Stimulated activated CD8-positive, alpha-beta memory T cell treated with anti-CD3 and anti-CD28 coated beads, Interleukin-7, amount 100 ng/mL, for 1 hour (primary cell): ENCODE data around the gene CMYA5.
"Not testable (repeated sequence)": the region's sequence is repeated elsewhere in the genome, so short reads cannot be mapped to it uniquely, and the experiment has no call there.

Experiments used
- DNase-seq, 2 donors: peaks; one replicate each; pipeline ENCODE4 v3.0.0-alpha.2; 2020; ENCODE audit warnings: low read depth in 2 of 2

The CMYA5 gene

GRCh38 chr5:79702606-79703380 is 13.2 kb downstream of the CMYA5 start:
- DNase-seq: peak in 1 of 2 donors; percentile 7

- no peak for DNase-seq
These were observed 13.7 kb downstream of the CMYA5 start for GRCh38 chr5:79703381-79703645.

- no peak for DNase-seq
These were observed 14.9 kb downstream of the CMYA5 start for GRCh38 chr5:79704553-79704952.

- no peak for DNase-seq
These were observed 16.0 kb downstream of the CMYA5 start for GRCh38 chr5:79705632-79706031.

DNA sequence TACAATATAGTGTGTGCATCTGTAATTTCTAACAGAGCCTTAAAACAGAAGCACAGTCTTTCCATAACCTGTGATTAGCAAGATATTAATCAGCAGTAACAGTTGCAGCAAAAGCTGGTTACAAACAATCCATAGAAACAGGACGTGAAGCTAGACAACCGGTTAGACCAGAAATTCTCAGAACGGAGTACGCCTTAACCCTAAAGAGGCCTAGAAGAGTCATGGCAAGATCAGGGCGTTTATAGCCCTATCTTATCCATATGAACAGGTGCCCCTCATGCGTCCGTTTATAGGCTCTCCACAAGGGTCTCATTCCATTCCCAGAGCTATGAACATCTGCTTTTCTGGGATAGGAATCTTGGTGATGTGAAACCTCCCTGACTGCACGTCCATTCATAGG is 16.7 kb downstream of the CMYA5 start:
- DNase-seq: not testable (repeated sequence)

GRCh38 chr5:79707535-79707934 is 17.9 kb downstream of the CMYA5 start:
- no peak for DNase-seq

- no peak for DNase-seq
These were observed 23.1 kb downstream of the CMYA5 start for GRCh38 chr5:79712741-79713140.

DNA sequence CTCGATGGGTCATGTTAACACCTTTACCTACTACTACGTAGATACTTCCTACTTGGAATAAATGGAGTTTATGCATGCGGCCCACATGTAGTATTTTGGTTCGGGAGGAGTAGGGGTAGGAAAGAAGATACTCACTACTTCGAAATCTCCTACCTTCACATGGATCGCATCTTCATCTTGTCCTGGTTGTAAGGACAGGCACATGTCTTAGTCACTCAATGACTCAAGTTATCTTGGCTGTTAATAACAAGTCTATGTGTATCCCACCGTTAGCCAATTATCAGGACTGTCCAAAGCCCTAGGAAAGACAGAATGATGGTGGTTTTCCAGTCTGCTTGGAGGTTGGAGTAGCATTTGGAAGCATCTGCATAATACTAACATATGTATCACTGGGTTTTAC is 24.1 kb downstream of the CMYA5 start:
- DNase-seq: no peak

DNA sequence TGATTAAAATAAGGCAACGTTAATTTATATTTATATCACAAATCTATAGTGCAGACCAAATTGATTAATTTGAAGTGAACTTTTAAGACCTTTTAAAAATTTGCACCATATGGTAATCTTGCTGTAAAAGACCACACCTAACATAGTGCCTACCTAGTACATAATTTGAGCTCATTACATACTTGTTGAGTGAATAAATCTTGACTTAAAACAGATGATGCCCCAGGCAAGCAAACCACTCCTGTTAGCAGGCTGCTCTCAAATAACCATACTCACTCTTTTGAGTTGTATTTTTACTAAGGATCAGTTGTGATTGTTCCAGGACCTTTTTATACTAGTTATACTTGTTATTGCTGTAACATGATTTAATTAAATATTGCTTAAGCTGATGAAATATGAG is 27.2 kb downstream of the CMYA5 start:
- no peak for DNase-seq

GRCh38 chr5:79720096-79720495 is 30.5 kb downstream of the CMYA5 start:
- no peak for DNase-seq

GRCh38 chr5:79727451-79728355 is 38.1 kb downstream of the CMYA5 start:
- DNase-seq: no peak

DNA sequence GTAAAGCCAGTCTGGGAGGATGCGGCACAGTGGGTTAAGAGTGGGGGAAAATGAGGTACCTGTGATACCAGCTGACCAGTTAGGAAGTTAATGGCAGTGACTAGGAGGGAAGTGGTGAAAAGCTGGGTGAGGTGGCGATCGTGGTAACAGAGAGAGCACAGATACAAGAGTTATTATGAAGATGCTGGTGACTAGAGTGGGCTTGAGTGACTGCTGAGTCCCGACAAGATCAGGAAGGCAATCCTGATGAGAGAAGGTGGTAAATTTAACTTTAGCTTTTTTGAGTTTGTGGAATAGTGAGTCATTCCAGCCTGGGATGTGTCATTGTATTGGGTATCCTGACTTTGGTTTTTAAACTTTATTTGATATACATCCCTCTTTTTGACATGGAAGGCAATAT is 38.8 kb downstream of the CMYA5 start:
- DNase-seq: no peak

- DNase-seq: no peak
These were observed 40.0 kb downstream of the CMYA5 start for GRCh38 chr5:79729679-79730078.

GRCh38 chr5:79730564-79730963 is 40.9 kb downstream of the CMYA5 start:
- DNase-seq: no peak

GRCh38 chr5:79731775-79732174 is 42.1 kb downstream of the CMYA5 start:
- no peak for DNase-seq

DNA sequence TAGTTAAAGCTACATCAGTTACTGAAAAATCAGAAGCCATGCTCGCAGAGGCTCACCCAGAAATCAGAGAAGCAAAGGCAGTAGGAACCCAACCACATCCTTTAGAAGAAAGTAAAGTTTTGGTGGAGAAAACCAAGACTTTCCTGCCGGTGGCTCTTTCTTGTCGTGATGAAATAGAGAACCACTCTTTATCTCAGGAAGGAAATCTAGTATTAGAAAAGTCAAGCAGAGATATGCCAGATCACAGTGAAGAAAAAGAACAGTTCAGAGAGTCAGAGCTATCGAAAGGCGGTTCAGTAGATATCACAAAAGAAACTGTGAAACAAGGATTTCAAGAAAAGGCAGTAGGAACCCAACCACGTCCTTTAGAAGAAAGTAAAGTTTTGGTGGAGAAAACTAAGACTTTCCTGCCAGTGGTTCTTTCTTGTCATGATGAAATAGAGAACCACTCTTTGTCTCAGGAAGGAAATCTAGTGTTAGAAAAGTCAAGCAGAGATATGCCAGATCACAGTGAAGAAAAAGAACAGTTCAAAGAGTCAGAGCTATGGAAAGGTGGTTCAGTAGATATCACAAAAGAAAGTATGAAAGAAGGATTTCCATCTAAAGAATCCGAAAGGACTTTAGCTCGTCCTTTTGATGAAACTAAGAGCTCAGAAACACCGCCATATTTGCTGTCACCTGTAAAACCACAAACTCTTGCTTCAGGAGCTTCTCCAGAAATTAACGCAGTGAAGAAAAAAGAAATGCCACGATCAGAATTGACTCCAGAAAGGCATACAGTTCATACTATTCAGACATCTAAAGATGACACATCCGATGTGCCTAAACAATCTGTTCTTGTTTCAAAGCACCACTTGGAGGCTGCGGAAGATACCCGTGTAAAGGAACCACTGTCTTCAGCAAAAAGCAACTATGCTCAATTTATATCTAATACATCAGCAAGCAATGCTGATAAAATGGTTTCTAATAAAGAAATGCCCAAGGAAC is 47.2 kb downstream of the CMYA5 start:
- no peak for DNase-seq

- DNase-seq: no peak
These were observed 48.7 kb downstream of the CMYA5 start for GRCh38 chr5:79738349-79738748.

DNA sequence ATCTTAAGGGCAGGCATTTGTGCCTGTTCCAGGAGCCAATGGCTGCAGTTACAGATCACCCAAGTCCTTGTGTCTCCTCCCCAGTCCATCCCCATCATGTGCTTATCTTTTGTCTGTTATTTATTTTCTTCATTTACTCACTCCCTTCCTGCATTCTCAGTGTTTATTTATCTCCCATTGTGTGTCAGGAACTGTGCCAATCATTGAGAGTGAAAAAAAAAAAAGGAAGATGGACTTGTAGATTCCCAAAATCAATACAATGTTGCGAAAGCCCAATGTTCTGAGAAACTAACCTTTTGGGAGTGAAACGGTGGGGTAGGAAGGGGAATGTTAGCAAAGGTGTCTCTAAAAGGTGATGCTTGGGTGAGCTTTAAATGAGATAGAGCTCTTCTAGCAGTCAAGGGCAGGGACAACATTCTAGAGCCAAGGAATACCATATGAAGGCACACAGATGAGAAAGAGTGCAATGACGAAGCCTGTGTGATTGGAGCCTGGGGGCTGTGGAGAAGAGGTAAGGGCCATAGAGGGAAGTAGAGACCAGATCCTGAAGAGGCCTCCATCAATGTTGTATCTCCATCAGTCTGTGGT is 53.0 kb downstream of the CMYA5 start:
- DNase-seq: no peak

- DNase-seq: no peak
These were observed 54.4 kb downstream of the CMYA5 start for GRCh38 chr5:79743846-79744605.

- no peak for DNase-seq
These were observed 55.6 kb downstream of the CMYA5 start for GRCh38 chr5:79745255-79745654.
